Aorta (tissue), 5 donors: ENCODE measurements around the gene TSHZ3. TPM values are rescaled to one million over a fixed set of nuclear protein-coding genes. Genes with fewer than 3 reads are reported as not detected.

Source experiments
- ATAC-seq: fragments of 200-7000 bp; cut with Tn5 transposase; one replicate; pipeline ENCODE4 v1.9.1; 2022; ENCODE audit warnings: moderate library complexity; ENCODE audit not compliant: low FRiP score
- DNase-seq, 2 donors: peaks; one replicate each; pipeline ENCODE4 v3.0.0-alpha.2; 2020
- H3K27ac ChIP-seq, 2 donors: one replicate each; pipeline ENCODE4 v1.5.1; 2013; ENCODE audit warnings: low read length in 2 of 2, mild to moderate bottlenecking in 2 of 2, moderate library complexity in 2 of 2, control low read depth in 1 of 2, inconsistent platforms in 1 of 2, low read depth in 1 of 2
- H3K27me3 ChIP-seq, 2 donors: one replicate each; pipeline ENCODE4 v1.6.1; 2013; ENCODE audit warnings: control low read depth in 1 of 2, low read length in 1 of 2, mild to moderate bottlenecking in 1 of 2, moderate library complexity in 1 of 2; ENCODE audit not compliant: insufficient read depth in 2 of 2, control insufficient read depth in 1 of 2
- H3K36me3 ChIP-seq, 2 donors: one replicate each; pipeline ENCODE4 v1.6.1; 2013; ENCODE audit warnings: control low read depth in 1 of 2, low read length in 1 of 2, mild to moderate bottlenecking in 1 of 2; ENCODE audit not compliant: insufficient read depth in 2 of 2, control insufficient read depth in 1 of 2
- H3K4me1 ChIP-seq, 2 donors: one replicate each; pipeline ENCODE4 v1.6.1; 2013; ENCODE audit warnings: low read length in 2 of 2, control low read depth in 1 of 2, mild to moderate bottlenecking in 1 of 2, moderate library complexity in 1 of 2; ENCODE audit not compliant: insufficient read depth in 2 of 2, control insufficient read depth in 1 of 2
- H3K4me3 ChIP-seq, 2 donors: one replicate each; pipeline ENCODE4 v1.5.1; 2013; ENCODE audit warnings: low read length in 2 of 2, control low read depth in 1 of 2, mild to moderate bottlenecking in 1 of 2
- H3K9me3 ChIP-seq: one replicate; pipeline ENCODE4 v1.6.1; 2013; ENCODE audit warnings: mild to moderate bottlenecking, low read length; ENCODE audit not compliant: control insufficient read depth
- WGBS, 2 donors: extraction: QIAGEN DNeasy Blood & Tissue Kit; methylation state at CpG; one replicate each; pipeline ENCODE4 v1.1.7; 2013; 5-methylcytosine and 5-hydroxymethylcytosine counted together
- intact Hi-C, 2 donors: fragments of 100-400 bp; cut with DNase I; formaldehyde crosslinking; loops; one replicate each; pipeline versions ENCODE4 v1.14.2 to v1.15.0; 2022
- polyA plus RNA-seq, 2 donors: library from polyadenylated mRNA; stranded (reverse); fragments of 200-250 nt; gene quantifications; one replicate each; pipeline ENCODE4 v1.2.3, GENCODE V29; 2013
- total RNA-seq, 2 donors: library from RNA; stranded (reverse); fragmentation: NEBNext Ultra II Directional; extraction: Animal tissue kit (Norgen Biotek cat#: 25700); gene quantifications; one replicate each; pipeline ENCODE4 v1.2.1, GENCODE V29; 2021
- donor health status: healthy with polysubstance abuse.
- donor health status: Bipolar disorder and iron deficiency.
- donor health status: DM: no; HTN: no; CAD: no.
- donor health status: DM: no; HTN: no; CAD: no.
- donor health status: DM: yes; HTN: yes; CAD: no.

The TSHZ3 gene
- total and polyA plus RNA-seq, 4 donors = 3.0 to 20.6 (median 10.8) TPM

DNA sequence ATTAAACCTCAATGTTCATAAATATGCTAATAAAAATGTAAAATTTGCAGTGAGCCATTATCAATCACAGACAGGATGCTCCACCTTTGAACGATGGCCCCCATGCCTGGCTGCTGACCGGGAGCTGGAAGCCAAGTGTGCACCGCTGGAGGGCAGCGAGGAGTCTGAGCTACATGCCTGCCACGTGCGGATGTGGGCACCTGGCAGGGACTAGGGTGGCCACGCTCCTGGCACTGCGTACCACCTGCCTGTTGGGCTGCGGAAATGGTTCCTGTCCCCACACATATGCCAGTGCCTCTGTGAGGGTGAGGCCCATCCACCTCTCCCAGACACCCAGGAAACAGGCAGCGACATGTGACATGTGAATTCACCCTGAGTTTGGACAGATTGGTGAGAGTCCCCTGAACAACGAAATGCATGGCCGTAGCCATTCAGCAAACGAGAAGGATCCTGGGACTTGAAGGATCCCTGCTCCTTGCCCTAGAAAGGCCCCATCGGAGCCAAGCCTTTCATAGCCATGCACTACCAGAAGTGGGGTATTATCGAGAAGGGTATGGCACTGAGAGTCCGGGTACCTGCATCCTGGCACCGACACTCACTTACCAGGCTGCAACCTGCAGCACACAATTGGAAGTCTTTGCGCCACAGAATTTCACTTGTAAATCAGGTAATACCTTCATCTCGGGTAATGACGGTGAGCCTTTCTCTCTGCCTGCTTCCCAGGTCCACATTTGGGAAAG, 35.8 kb downstream of the TSHZ3 start:
- no peaks in the 10 kb centered on the region for H3K4me1 ChIP-seq
- H3K4me3 ChIP-seq = no peak overlapping the region
- H3K9me3 ChIP-seq = no peaks in the 10 kb centered on the region
- intact Hi-C loops = no loop called here
- ATAC-seq (no peak), DNase-seq (no peak)
- no peak overlapping the region for H3K27ac ChIP-seq
- no peaks in the 10 kb centered on the region for H3K27me3 ChIP-seq
- H3K36me3 ChIP-seq = no peaks in the 10 kb centered on the region
- WGBS, 2 donors = 93% methylated on average over 20 of the region's 20 CpGs

DNA sequence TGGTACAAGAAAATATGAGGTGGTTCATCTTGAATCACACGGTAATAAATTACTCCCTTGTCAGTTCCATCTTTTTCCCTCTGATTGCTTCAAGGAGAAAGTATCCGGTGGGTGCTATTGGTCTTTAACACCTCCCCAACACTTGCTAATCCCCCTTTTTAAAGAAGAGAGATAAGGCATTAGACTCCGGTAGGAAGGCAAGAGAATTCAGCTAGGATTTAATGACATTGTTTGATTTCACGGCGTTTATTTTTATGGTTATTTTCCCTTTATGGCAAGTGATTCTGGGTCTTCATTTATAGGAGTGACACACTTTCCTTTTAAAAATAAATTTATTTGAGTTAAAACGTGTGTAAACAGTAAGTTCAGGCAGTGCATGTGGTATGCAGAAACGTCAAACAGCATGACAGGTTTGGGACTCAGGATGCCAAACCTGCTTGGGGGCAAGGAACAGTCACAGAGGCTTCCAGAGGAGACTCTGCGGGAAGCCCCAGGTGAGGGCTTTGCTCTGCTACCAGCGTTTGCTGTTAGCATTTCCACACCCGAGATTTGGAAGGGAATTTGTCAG, 36.5 kb downstream of the TSHZ3 start:
- no peak for ATAC-seq
- DNase-seq = no peak
- no peaks in the 10 kb centered on the region for H3K36me3 ChIP-seq
- no peak overlapping the region for H3K4me3 ChIP-seq
- H3K9me3 ChIP-seq = no peaks in the 10 kb centered on the region
- H3K27ac ChIP-seq = no peak overlapping the region
- intact Hi-C loops = no loop called here
- 63 to 76% methylated on average over 10 of the region's 10 CpGs for WGBS, 2 donors
- no peaks in the 10 kb centered on the region for H3K4me1 ChIP-seq
- no peaks in the 10 kb centered on the region for H3K27me3 ChIP-seq

DNA sequence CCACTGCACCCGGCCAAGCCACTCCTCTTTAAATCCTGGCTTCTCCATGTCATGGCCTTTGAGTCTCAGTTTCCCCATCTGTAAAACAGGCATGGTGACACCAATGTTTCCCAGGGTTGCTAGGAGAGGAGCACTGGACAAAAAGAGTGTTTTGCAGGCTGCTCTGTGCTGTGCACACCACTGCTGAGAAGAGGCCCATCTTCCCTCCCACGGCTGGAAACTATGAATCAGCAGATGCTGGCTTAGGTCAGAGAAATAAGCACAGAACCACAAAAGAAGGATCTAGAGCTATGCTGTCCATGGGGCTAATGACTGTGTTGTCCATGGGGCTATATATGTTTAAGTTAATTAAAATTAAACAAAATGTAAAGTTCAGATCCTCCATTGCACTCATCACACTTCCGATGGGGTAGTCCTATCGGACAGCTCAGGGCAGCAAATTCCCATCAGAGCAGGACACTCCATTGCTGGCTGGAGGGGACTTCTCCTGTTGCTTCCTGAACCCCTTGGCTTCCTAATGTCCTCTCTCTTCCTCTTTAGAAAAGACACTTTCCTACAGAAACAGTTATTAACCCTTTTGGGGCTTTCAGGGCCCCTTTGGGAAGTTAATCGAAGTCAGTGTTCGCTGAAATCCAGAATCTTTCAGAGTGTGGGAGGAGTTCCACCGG, 37.1 kb downstream of the TSHZ3 start:
- no peak overlapping the region for H3K27ac ChIP-seq
- no peaks in the 10 kb centered on the region for H3K27me3 ChIP-seq
- peak in 1 of 2 donors; percentile 69 for DNase-seq
- no peaks in the 10 kb centered on the region for H3K4me1 ChIP-seq
- no peaks in the 10 kb centered on the region for H3K9me3 ChIP-seq
- no peak overlapping the region for H3K4me3 ChIP-seq
- intact Hi-C loops = no loop called here
- 79 to 85% methylated on average over 7 of the region's 7 CpGs for WGBS, 2 donors
- no peaks in the 10 kb centered on the region for H3K36me3 ChIP-seq
- ATAC-seq = peak; percentile 35

DNA sequence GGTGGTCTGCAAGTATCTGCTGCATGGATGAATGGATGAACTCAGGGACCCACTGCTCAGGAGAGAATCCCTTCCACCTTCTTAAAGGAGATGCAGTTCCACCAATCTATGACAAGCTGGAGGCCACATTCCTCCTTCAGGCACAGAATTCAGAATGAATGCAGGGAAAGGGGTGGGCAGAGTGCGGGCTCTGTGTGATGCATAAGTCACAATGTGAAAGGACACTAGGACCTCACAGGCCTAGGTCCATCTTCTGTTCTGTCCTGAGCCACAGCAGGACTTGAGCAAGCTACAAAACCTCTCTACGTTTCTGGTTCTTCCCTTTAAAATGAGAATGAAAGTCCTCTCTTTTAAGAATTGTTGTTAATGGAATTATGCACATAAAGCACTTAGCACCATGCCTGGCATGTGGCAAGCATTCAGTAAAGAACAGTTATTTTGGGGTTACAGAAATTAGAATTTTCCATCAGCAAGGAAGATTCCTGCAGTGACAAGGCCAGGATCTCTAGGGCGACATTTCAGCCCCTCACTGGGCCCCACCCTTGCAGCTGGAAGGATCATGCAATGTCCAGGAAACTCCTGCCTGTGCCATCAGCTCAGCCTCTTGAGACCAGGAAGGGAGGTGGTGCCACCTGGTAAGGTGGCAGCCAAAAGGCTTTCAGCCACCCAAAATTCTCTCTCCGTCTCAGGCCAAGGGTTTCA, 38.7 kb downstream of the TSHZ3 start:
- no peak for DNase-seq
- intact Hi-C loops = no loop called here
- no peak overlapping the region for H3K27ac ChIP-seq

DNA sequence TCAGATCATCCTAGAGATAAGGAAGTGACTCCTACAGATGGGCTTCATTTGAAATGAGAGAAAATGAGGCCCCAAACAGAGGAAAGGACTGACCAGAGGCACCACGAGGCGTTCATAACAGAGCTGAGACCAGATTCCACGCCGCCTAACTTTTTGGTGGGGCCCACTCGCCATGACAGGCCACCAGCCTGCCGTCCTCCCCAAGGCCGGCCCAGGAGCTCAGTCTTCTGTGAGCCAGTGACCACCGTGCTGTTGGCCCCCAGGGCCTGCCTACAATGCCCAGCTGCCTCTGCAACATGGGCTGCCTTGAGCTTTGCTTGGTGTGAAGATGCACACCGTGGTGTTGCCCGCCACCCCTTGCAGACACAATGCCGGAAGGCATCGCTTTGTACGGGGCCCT, 40.5 kb downstream of the TSHZ3 start:
- Histone ChIP-seq H3K36me3 (no peaks in the 10 kb centered on the region), H3K9me3 (no peaks in the 10 kb centered on the region), H3K4me1 (no peaks in the 10 kb centered on the region), H3K27me3 (no peaks in the 10 kb centered on the region), H3K27ac (no peak overlapping the region), H3K4me3 (no peak overlapping the region)
- ATAC-seq = no peak
- intact Hi-C loops = no loop called here
- no peak for DNase-seq
- WGBS, 2 donors = 97 to 98% methylated on average over 13 of the region's 13 CpGs

More for the DNA sequence above, 38.7 kb downstream of the TSHZ3 start:
- ATAC-seq = no peak
- Histone ChIP-seq H3K27me3 (no peaks in the 10 kb centered on the region), H3K4me3 (no peak overlapping the region), H3K36me3 (no peaks in the 10 kb centered on the region), H3K4me1 (no peaks in the 10 kb centered on the region), H3K9me3 (no peaks in the 10 kb centered on the region)
- WGBS, 2 donors = 90 to 92% methylated on average over 4 of the region's 4 CpGs

DNA sequence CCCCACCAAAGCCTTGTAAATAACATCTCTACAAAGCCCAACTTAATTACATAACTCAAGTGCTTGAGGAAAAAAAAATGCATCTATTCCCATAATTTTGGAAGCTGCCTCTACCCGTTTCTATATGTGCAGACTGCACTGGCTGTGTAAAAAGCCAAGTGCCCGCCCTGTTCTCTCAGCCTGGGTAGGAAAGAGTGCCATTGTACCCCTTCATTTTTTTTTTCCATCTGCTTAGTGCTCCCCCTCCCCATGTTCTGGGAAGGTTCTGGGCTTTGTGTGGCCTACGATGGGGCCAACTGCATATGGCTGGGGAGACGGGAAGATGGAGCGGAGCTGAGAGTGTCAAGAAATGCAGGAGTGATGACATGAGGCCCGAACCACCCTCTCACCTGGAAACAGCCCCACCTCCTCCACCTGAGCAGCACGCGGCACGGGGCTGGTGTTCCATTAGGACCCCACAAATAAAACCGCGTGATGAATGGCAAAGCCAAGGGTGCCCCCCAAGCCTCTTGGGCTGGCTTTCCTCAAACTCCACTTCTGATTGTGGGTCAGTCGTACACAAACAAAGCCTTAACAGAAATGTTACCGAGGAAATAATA, 42.1 kb downstream of the TSHZ3 start:
- no peak overlapping the region for H3K4me3 ChIP-seq
- WGBS, 2 donors = 88 to 93% methylated on average over 13 of the region's 13 CpGs
- H3K27me3 ChIP-seq = no peaks in the 10 kb centered on the region
- H3K36me3 ChIP-seq = no peaks in the 10 kb centered on the region
- no peaks in the 10 kb centered on the region for H3K9me3 ChIP-seq
- no peaks in the 10 kb centered on the region for H3K4me1 ChIP-seq
- DNase-seq = no peak
- no peak for ATAC-seq
- H3K27ac ChIP-seq = no peak overlapping the region
- intact Hi-C loops = no loop called here

DNA sequence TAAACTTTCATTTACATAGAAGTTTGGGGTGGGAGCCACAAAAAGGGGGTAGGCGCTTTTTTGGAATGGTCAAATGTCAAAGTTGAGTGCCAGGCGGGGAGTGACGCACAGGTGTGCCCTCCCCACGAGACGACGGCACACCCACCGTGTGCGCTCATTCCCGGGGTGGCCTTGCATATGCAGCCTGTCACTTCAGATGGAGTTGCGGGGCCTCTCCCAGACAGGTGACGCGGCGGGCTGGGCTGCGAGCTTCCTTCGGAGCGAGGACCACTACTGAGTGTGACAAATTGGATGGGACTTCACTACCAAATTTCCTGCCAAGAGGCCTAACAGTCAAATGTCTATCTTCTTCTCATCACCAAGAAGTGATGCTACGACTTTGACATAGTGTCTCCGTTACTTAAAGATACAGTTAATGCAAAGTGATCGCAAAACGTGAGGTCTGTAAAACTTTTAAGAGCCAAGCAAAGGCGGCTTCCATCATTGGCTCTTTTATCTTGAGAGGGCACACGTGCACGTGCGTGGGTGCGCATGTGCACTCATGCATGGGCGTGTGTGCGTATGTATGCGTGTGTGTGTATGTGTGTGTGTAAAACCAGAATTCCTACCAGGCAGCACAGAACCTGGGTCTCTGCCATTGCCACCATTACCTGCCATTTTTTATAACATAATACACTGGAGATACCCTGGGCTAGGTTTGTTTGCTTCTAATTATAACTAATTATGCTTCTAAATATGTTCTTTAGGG, 43.1 kb downstream of the TSHZ3 start:
- DNase-seq (no peak), ATAC-seq (no peak)
- intact Hi-C loops = no loop called here
- 90 to 91% methylated on average over 28 of the region's 28 CpGs for WGBS, 2 donors
- no peaks in the 10 kb centered on the region for H3K36me3 ChIP-seq
- H3K27me3 ChIP-seq = no peaks in the 10 kb centered on the region
- H3K4me3 ChIP-seq = no peak overlapping the region
- H3K27ac ChIP-seq = no peak overlapping the region
- H3K9me3 ChIP-seq = no peaks in the 10 kb centered on the region
- no peaks in the 10 kb centered on the region for H3K4me1 ChIP-seq

DNA sequence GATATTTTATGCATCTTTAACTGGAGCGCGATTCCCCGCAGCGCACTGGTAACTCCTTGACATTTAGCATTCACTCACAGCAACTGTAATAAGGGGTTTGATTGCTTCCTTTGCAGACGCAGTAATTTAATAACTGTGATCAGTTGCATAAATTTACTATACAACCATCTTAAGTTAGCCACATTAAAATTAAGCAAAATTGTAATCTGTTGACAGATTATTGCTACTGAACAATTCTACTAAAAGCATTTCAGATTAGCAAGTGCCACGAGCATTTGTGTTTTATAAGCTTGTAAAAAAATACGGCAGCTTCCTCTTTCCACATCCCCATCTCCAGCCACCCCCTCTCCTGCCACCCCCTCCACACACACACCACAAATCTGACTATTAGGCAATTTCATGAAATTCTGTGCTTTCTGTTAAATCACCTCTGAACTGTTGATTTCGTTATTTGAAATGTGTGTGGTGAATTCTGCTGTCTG, 44.4 kb downstream of the TSHZ3 start:
- intact Hi-C loops = no loop called here
- H3K4me1 ChIP-seq = no peaks in the 10 kb centered on the region
- no peaks in the 10 kb centered on the region for H3K27me3 ChIP-seq
- ATAC-seq (no peak), DNase-seq (no peak)
- no peaks in the 10 kb centered on the region for H3K36me3 ChIP-seq
- H3K4me3 ChIP-seq = no peak overlapping the region
- no peaks in the 10 kb centered on the region for H3K9me3 ChIP-seq
- no peak overlapping the region for H3K27ac ChIP-seq
- 89 to 90% methylated on average over 8 of the region's 8 CpGs for WGBS, 2 donors
